ENCODE data around the gene PTER.

Gene PTER

GRCh38 chr10:16436758-16437539, at the start of gene PTER:
Gene PTER (plus strand): TSS chr10:16437010. CDS start chr10:16484385, 47,375 bp downstream.
- peak; percentile 100 for DNase-seq

GRCh38 chr10:16392531-16393069, 44.2 kb upstream of the PTER start:
- DNase-seq = no peak

- no peak for DNase-seq
Measured at GRCh38 chr10:16393271-16393858, 43.4 kb upstream of the PTER start.

- no peak for DNase-seq
Measured at GRCh38 chr10:16401416-16401815, 35.4 kb upstream of the PTER start.

- no peak for DNase-seq
Measured at GRCh38 chr10:16408379-16408778, 28.4 kb upstream of the PTER start.

- DNase-seq = no peak
Measured at GRCh38 chr10:16417341-16417740, 19.5 kb upstream of the PTER start.

- no peak for DNase-seq
Measured at GRCh38 chr10:16423599-16423998, 13.2 kb upstream of the PTER start.

- no peak for DNase-seq
Measured at GRCh38 chr10:16425449-16425848, 11.4 kb upstream of the PTER start.

- DNase-seq = no peak
Measured at GRCh38 chr10:16429539-16429938, 7.3 kb upstream of the PTER start.

- peak; percentile 38 for DNase-seq
Measured at GRCh38 chr10:16436367-16436757, 448 bp upstream of the PTER start.

GRCh38 chr10:16437540-16437894, 707 bp downstream of the PTER start:
- DNase-seq = no peak

- DNase-seq = no peak
Measured at GRCh38 chr10:16439295-16439694, 2.5 kb downstream of the PTER start.

- DNase-seq = peak; percentile 52
Measured at GRCh38 chr10:16440396-16441133, 3.8 kb downstream of the PTER start.

GRCh38 chr10:16441173-16441840, 4.5 kb downstream of the PTER start:
- DNase-seq = no peak

GRCh38 chr10:16442914-16443313, 6.1 kb downstream of the PTER start:
- no peak for DNase-seq

GRCh38 chr10:16445770-16446469, 9.1 kb downstream of the PTER start:
- DNase-seq = no peak

GRCh38 chr10:16449454-16449853, 12.6 kb downstream of the PTER start:
- DNase-seq = no peak

- no peak for DNase-seq
Measured at GRCh38 chr10:16458166-16458955, 21.6 kb downstream of the PTER start.

- no peak for DNase-seq
Measured at GRCh38 chr10:16459423-16459939, 22.7 kb downstream of the PTER start.

- DNase-seq = no peak
Measured at GRCh38 chr10:16466001-16466400, 29.2 kb downstream of the PTER start.

- peak; percentile 49 for DNase-seq
Measured at GRCh38 chr10:16470747-16471146, 33.9 kb downstream of the PTER start.

All from stimulated activated CD8-positive, alpha-beta memory T cell treated with anti-CD3 and anti-CD28 coated beads, Interleukin-4, amount 100 ng/mL, for 48 hours (primary cell).